ENCODE measurements around the gene CCDC71L. TPM values are rescaled to one million over a fixed set of nuclear protein-coding genes. Genes with fewer than 3 reads are reported as not detected.
A peak's percentile ranks its signal among the peaks of the same experiment; 100 is the strongest.
"Not testable (repeated sequence)": the region's sequence is repeated elsewhere in the genome, so short reads cannot be mapped to it uniquely, and the experiment has no call there.

CCDC71L gene
- total RNA-seq, 1 experiment from 2014 or later = 21.1 TPM

DNA sequence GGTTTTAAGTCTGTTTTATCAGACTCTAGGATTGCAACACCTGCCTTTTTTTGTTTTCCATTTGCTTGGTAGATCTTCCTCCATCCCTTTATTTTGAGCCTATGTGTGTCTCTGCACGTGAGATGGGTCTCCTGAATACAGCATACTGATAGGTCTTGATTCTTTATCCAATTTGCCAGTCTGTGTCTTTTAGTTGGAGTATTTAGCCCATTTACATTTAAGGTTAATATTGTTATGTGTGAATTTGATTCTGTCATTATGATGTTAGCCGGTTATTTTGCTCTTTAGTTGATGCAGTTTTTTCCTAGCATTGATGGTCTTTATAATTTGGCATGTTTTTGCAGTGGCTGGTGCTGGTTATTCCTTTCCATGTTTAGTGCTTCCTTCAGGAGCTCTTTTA is 27.2 kb upstream of the CCDC71L start:
- H3K4me1 ChIP-seq (ENCODE audit: control insufficient read depth in 1 of 2, insufficient read depth in 2 of 2, low read length in 2 of 2); POLR2A ChIA-PET; H3K9me2 ChIP-seq (ENCODE audit: insufficient read depth); ATAC-seq; H3K4me3 ChIP-seq (replicated peaks in 1 of 2; ENCODE audit: low read depth in 1 of 2, low read length in 2 of 2); H3K27ac ChIP-seq (ENCODE audit: low read depth, low read length); H4K20me1 ChIP-seq (ENCODE audit: insufficient read depth); BruUV-seq (replicated peaks); H3K4me2 ChIP-seq (ENCODE audit: low read length); H3K9ac ChIP-seq (ENCODE audit: low read length); H2AFZ ChIP-seq (ENCODE audit: low read depth, low read length, poor library complexity, severe bottlenecking); RAD21 ChIA-PET (ENCODE audit: low non-redundant PET in 1 of 2, low total read pairs in 2 of 2, uncharacterized antibody in 2 of 2, unreplicated experiment in 2 of 2); CTCF ChIA-PET; H3K27me3 ChIP-seq (ENCODE audit: insufficient read depth, low read length); H3K79me2 ChIP-seq (ENCODE audit: insufficient read depth, low read length); H3K36me3 ChIP-seq (ENCODE audit: control insufficient read depth in 1 of 2, insufficient read depth in 2 of 2, low read length in 2 of 2); intact Hi-C loops (cut with micrococcal nuclease); H3K9me3 ChIP-seq (ENCODE audit: control insufficient read depth in 1 of 2, insufficient read depth in 1 of 2, low read depth in 1 of 2, low read length in 2 of 2); DNase-seq (ENCODE audit: low read depth, low spot score): not testable (repeated sequence)

DNA sequence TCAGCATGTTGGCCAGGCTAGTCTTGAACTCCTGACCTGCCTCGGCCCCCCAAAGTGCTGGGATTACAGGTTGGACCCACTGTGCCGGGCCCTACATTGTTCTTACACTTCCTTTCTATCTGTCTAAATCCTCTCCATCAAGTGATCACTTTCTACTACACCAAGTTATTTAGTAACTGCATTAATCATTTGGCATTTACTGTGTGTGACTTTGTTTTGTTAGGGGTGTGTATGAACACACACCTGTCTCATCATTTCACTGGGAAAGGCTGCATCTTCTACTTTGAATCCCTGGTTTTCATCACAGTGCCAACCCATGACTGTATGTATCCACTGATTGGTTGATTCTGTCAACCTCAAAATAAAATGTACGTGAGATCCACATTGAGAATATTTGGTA is 23.0 kb upstream of the CCDC71L start:
- H3K9ac ChIP-seq (ENCODE audit: low read length) = no peak overlapping the region
- ChIA-PET POLR2A (no interaction called here), CTCF (no interaction called here), RAD21 (ENCODE audit: low non-redundant PET in 1 of 2, low total read pairs in 2 of 2, uncharacterized antibody in 2 of 2, unreplicated experiment in 2 of 2) (no interaction called here)
- no peaks in the 10 kb centered on the region for H3K9me2 ChIP-seq (ENCODE audit: insufficient read depth)
- H3K27ac ChIP-seq (ENCODE audit: low read depth, low read length) = no peak overlapping the region
- ATAC-seq (no peak), DNase-seq (ENCODE audit: low read depth, low spot score) (no peak)
- no peak overlapping the region for H3K4me2 ChIP-seq (ENCODE audit: low read length)
- TF ChIP-seq JUND (IDR thresholded peaks at IDR 0.05) = no peak
- TF ChIP-seq CEBPB (IDR thresholded peaks at IDR 0.05; ENCODE audit: low read depth) = no peak
- H3K36me3 ChIP-seq (ENCODE audit: control insufficient read depth in 1 of 2, insufficient read depth in 2 of 2, low read length in 2 of 2) = no peaks in the 10 kb centered on the region
- BruUV-seq (replicated peaks) = no TSS peak
- no peak overlapping the region for H3K4me3 ChIP-seq (replicated peaks in 1 of 2; ENCODE audit: low read depth in 1 of 2, low read length in 2 of 2)
- H3K9me3 ChIP-seq (ENCODE audit: control insufficient read depth in 1 of 2, insufficient read depth in 1 of 2, low read depth in 1 of 2, low read length in 2 of 2) = no peaks in the 10 kb centered on the region
- H3K4me1 ChIP-seq (ENCODE audit: control insufficient read depth in 1 of 2, insufficient read depth in 2 of 2, low read length in 2 of 2) = peaks cover 4 to 27% of the 10 kb centered on the region in 2 experiments; a peak in 2 of 4 replicates
- H4K20me1 ChIP-seq (ENCODE audit: insufficient read depth) = no peaks in the 10 kb centered on the region
- H3K79me2 ChIP-seq (ENCODE audit: insufficient read depth, low read length) = no peaks in the 10 kb centered on the region
- intact Hi-C loops (cut with micrococcal nuclease) = no loop called here
- H3K27me3 ChIP-seq (ENCODE audit: insufficient read depth, low read length) = no peaks in the 10 kb centered on the region
- H2AFZ ChIP-seq (ENCODE audit: low read depth, low read length, poor library complexity, severe bottlenecking) = no peak overlapping the region

DNA sequence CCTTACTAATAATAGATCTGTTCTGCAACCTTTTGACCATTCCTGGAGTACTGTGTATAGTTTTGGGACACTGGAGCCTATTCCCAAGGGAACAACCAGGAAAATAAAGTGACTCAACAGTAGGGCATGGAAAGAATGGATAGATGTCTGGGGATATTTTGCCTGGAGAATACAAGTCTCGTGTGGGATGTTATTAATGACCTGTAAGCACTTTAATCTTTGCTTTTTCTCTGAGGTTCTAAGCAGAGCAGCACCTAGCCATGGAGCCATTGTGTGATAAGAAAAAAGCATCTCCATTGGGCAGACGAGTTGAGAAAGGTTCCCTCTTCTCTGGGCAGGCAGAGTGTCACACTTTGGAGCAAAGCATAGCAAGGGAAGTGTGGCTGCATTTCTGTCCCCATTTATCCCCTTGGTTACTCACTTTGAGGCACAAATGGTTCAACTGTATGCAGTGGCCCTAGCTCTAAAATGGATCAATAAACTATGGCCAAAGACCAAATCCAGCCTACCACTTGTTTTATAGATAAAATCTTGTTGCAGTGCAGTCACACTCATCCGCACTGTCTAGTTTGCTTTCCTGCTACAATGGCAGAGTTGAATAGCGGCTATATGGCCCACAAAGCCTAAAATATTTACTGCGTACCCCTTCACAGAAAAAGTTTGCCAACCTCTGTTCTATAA is 21.0 kb upstream of the CCDC71L start:
- intact Hi-C loops (cut with micrococcal nuclease) = no loop called here
- Histone ChIP-seq H3K79me2 (ENCODE audit: insufficient read depth, low read length) (no peaks in the 10 kb centered on the region), H3K27me3 (ENCODE audit: insufficient read depth, low read length) (no peaks in the 10 kb centered on the region), H3K9ac (ENCODE audit: low read length) (no peak overlapping the region), H3K4me2 (ENCODE audit: low read length) (peak overlapping the region; percentile 34), H4K20me1 (ENCODE audit: insufficient read depth) (no peaks in the 10 kb centered on the region), H3K36me3 (ENCODE audit: control insufficient read depth in 1 of 2, insufficient read depth in 2 of 2, low read length in 2 of 2) (no peaks in the 10 kb centered on the region), H3K27ac (ENCODE audit: low read depth, low read length) (no peak overlapping the region), H3K9me2 (ENCODE audit: insufficient read depth) (no peaks in the 10 kb centered on the region), H3K4me1 (ENCODE audit: control insufficient read depth in 1 of 2, insufficient read depth in 2 of 2, low read length in 2 of 2) (peaks cover 4 to 27% of the 10 kb centered on the region in 2 experiments; a peak in 2 of 4 replicates), H3K9me3 (ENCODE audit: control insufficient read depth in 1 of 2, insufficient read depth in 1 of 2, low read depth in 1 of 2, low read length in 2 of 2) (no peaks in the 10 kb centered on the region), H3K4me3 (replicated peaks in 1 of 2; ENCODE audit: low read depth in 1 of 2, low read length in 2 of 2) (no peak overlapping the region), H2AFZ (ENCODE audit: low read depth, low read length, poor library complexity, severe bottlenecking) (peak overlapping the region; percentile 37)
- RAD21 ChIA-PET (ENCODE audit: low non-redundant PET in 1 of 2, low total read pairs in 2 of 2, uncharacterized antibody in 2 of 2, unreplicated experiment in 2 of 2) = no interaction called here
- DNase-seq (ENCODE audit: low read depth, low spot score) (no peak), ATAC-seq (peak; percentile 74)
- CTCF ChIA-PET = no interaction called here
- BruUV-seq (replicated peaks) = no TSS peak
- POLR2A ChIA-PET = no interaction called here
- TF ChIP-seq EGR1 (IDR thresholded peaks at IDR 0.05; ENCODE audit: low read depth) = no peak
- TF ChIP-seq YY1 (IDR thresholded peaks at IDR 0.05; ENCODE audit: extremely low read depth, insufficient replicate concordance, low read depth, low read length) = no peak
- no peak for TF ChIP-seq POLR2A (IDR thresholded peaks at IDR 0.05; ENCODE audit: borderline replicate concordance, extremely low read depth, insufficient read depth, insufficient read length)
- TF ChIP-seq FOSL1 (IDR thresholded peaks at IDR 0.05; ENCODE audit: low read depth) = peak; percentile 22; the same call in 1 of the 2 replicates
- no peak for TF ChIP-seq EZH2phosphoT487 (IDR thresholded peaks at IDR 0.05; ENCODE audit: borderline replicate concordance)
- TF ChIP-seq, protein P1, sequence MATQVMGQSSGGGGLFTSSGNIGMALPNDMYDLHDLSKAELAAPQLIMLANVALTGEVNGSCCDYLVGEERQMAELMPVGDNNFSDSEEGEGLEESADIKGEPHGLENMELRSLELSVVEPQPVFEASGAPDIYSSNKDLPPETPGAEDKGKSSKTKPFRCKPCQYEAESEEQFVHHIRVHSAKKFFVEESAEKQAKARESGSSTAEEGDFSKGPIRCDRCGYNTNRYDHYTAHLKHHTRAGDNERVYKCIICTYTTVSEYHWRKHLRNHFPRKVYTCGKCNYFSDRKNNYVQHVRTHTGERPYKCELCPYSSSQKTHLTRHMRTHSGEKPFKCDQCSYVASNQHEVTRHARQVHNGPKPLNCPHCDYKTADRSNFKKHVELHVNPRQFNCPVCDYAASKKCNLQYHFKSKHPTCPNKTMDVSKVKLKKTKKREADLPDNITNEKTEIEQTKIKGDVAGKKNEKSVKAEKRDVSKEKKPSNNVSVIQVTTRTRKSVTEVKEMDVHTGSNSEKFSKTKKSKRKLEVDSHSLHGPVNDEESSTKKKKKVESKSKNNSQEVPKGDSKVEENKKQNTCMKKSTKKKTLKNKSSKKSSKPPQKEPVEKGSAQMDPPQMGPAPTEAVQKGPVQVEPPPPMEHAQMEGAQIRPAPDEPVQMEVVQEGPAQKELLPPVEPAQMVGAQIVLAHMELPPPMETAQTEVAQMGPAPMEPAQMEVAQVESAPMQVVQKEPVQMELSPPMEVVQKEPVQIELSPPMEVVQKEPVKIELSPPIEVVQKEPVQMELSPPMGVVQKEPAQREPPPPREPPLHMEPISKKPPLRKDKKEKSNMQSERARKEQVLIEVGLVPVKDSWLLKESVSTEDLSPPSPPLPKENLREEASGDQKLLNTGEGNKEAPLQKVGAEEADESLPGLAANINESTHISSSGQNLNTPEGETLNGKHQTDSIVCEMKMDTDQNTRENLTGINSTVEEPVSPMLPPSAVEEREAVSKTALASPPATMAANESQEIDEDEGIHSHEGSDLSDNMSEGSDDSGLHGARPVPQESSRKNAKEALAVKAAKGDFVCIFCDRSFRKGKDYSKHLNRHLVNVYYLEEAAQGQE (IDR thresholded peaks at IDR 0.05; ENCODE audit: low read depth) = no peak
- no peak for TF ChIP-seq TCF7L2 (IDR thresholded peaks at IDR 0.05; ENCODE audit: borderline replicate concordance, extremely low read depth, insufficient read depth, insufficient read length)
- no peak for TF ChIP-seq SRF (IDR thresholded peaks at IDR 0.05; ENCODE audit: low read depth)

All from HCT116 (cell line).